ENCODE data around the gene ASB1. TPM values are rescaled to one million over a fixed set of nuclear protein-coding genes. Genes with fewer than 3 reads are reported as not detected.

ASB1 gene
- total and polyA plus RNA-seq, 2 of the 13 experiments (the other 11 are each of a cell fraction or from before 2014, with no cell fraction given), result 48.6 to 49.2 TPM

- TF ChIP-seq ZNF709 (CRISPR knock-in tag; IDR thresholded peaks at IDR 0.05), result no peak
- no peak for TF ChIP-seq NCOR1 (IDR thresholded peaks at IDR 0.05; ENCODE audit: borderline replicate concordance, low read length)
- TF ChIP-seq ZMYM3 (CRISPR knock-in tag; IDR thresholded peaks at IDR 0.05), result no peak
- no peak for TF ChIP-seq E2F2 (CRISPR knock-in tag; IDR thresholded peaks at IDR 0.05; ENCODE audit: borderline replicate concordance)
- TF ChIP-seq ELF3 (CRISPR knock-in tag; IDR thresholded peaks at IDR 0.05), result no peak
- no peak for TF ChIP-seq ZNF230 (CRISPR knock-in tag; IDR thresholded peaks at IDR 0.05)
- TF ChIP-seq HOXA7 (CRISPR knock-in tag; IDR thresholded peaks at IDR 0.05), result no peak
- TF ChIP-seq GABPA (IDR thresholded peaks at IDR 0.05; ENCODE audit: low read depth, low read length), result no peak
- TF ChIP-seq GABPA (CRISPR knock-in tag; IDR thresholded peaks at IDR 0.05; ENCODE audit: low read depth), result no peak
- TF ChIP-seq PITX1 (CRISPR knock-in tag; IDR thresholded peaks at IDR 0.05), result no peak
- no peak for TF ChIP-seq ZNF446 (CRISPR knock-in tag; IDR thresholded peaks at IDR 0.05)
- no peak for TF ChIP-seq RFXAP (CRISPR knock-in tag; IDR thresholded peaks at IDR 0.05; ENCODE audit: borderline replicate concordance)
- TF ChIP-seq TFE3 (CRISPR knock-in tag; IDR thresholded peaks at IDR 0.05), result no peak
- no peak for TF ChIP-seq ZFP82 (CRISPR knock-in tag; IDR thresholded peaks at IDR 0.05; ENCODE audit: borderline replicate concordance)
- TF ChIP-seq HNRNPUL1 (IDR thresholded peaks at IDR 0.05; ENCODE audit: low read depth, low read length), result no peak
- no peak for TF ChIP-seq MYC (CRISPR knock-in tag; IDR thresholded peaks at IDR 0.05; ENCODE audit: borderline replicate concordance)
- no peak for TF ChIP-seq ZNF18 (CRISPR knock-in tag; IDR thresholded peaks at IDR 0.05; ENCODE audit: insufficient replicate concordance)
- peak; percentile 21 for TF ChIP-seq IKZF4 (CRISPR knock-in tag; IDR thresholded peaks at IDR 0.05; ENCODE audit: borderline replicate concordance, low read depth, not compliant biosample characterization)
- TF ChIP-seq PBX3 (CRISPR knock-in tag; IDR thresholded peaks at IDR 0.05; ENCODE audit: borderline replicate concordance), result no peak
- TF ChIP-seq ZBED4 (CRISPR knock-in tag; IDR thresholded peaks at IDR 0.05; ENCODE audit: borderline replicate concordance), result no peak
These were observed 22.1 kb upstream of the ASB1 start (continued) for GRCh38 chr2:238404406-238405216.

Data from HepG2 (cell line).